IMR-90 (cell line): ENCODE measurements around the gene WDR62. TPM values are rescaled to one million over a fixed set of nuclear protein-coding genes. Genes with fewer than 3 reads are reported as not detected.
A peak's percentile ranks its signal among the peaks of the same experiment; 100 is the strongest.

Experiments used
- ATAC-seq: fragments of 200-7000 bp; cut with Tn5 transposase; 2 replicates; pipeline ENCODE4 v1.9.1; 2020; ENCODE audit warnings: low read depth, mild to moderate bottlenecking, moderate library complexity
- BruUV-seq: library from RNA; stranded (reverse); fragments of 400-500 nt; replicated peaks from 2 replicates; lab custom pipeline; 2021; lab: Mats Ljungman, UMichigan
- CTCF ChIA-PET: fragments of 300-600 bp; formaldehyde crosslinking; extraction: SDS; loops from one replicate; lab custom pipeline; 2021; ENCODE audit warnings: antibody characterized with exemption; lab: Yijun Ruan, JAX
- POLR2A ChIA-PET: fragments of 300-600 bp; sonication (Branson Sonifier 250); formaldehyde crosslinking; loops from one replicate; lab custom pipeline; 2022; ENCODE audit warnings: antibody characterized with exemption; ENCODE audit not compliant: unreplicated experiment; lab: Charles Lee
- DNase-seq: peaks from one replicate; pipeline ENCODE4 v3.0.0; 2013
- H2AFZ ChIP-seq: replicated peaks from 2 replicates; pipeline ENCODE3; 2013; ENCODE audit warnings: low read length, mild to moderate bottlenecking; ENCODE audit not compliant: poor library complexity
- H2AK5ac ChIP-seq: 2 replicates; pipeline ENCODE4 v1.6.1; 2013; ENCODE audit warnings: low read depth, low read length, inconsistent platforms
- H2AK9ac ChIP-seq: replicated peaks from 2 replicates; pipeline ENCODE3; 2013; ENCODE audit warnings: mild to moderate bottlenecking, low read depth, low read length, moderate library complexity; ENCODE audit not compliant: poor library complexity
- H2BK120ac ChIP-seq: 2 replicates; pipeline ENCODE4 v1.6.1; 2013; ENCODE audit warnings: low read depth, low read length, inconsistent platforms
- H2BK15ac ChIP-seq: 3 replicates; pipeline ENCODE4 v1.6.1; 2013; ENCODE audit warnings: low read depth, low read length, inconsistent platforms
- H2BK20ac ChIP-seq: 2 replicates; pipeline ENCODE4 v1.6.1; 2013; ENCODE audit warnings: low read depth, mild to moderate bottlenecking, inconsistent platforms, low read length, moderate library complexity
- H2BK5ac ChIP-seq: 2 replicates; pipeline ENCODE4 v1.6.1; 2013; ENCODE audit warnings: mild to moderate bottlenecking, low read depth, low read length, inconsistent platforms; ENCODE audit not compliant: poor library complexity, severe bottlenecking
- H3K14ac ChIP-seq: replicated peaks from 2 replicates; pipeline ENCODE4 v1.6.1; 2013; ENCODE audit warnings: low read depth, low read length, inconsistent platforms
- H3K18ac ChIP-seq: 2 replicates; pipeline ENCODE4 v1.6.1; 2013; ENCODE audit warnings: low read depth, low read length, control low read depth
- H3K23ac ChIP-seq: 2 replicates; pipeline ENCODE4 v1.6.1; 2013; ENCODE audit warnings: low read depth, low read length, inconsistent platforms
- H3K27ac ChIP-seq: 2 replicates; pipeline ENCODE4 v1.5.1; 2013; ENCODE audit warnings: mild to moderate bottlenecking, control low read depth, low read length; ENCODE audit not compliant: insufficient read depth
- H3K27me3 ChIP-seq: 2 replicates; pipeline ENCODE4 v1.6.1; 2013; ENCODE audit warnings: low read length; ENCODE audit not compliant: control insufficient read depth, insufficient read depth
- H3K36me3 ChIP-seq: 2 replicates; pipeline ENCODE4 v1.6.1; 2013; ENCODE audit warnings: low read length, mixed read lengths; ENCODE audit not compliant: control insufficient read depth, insufficient read depth
- H3K4ac ChIP-seq: 2 replicates; pipeline ENCODE4 v1.6.1; 2013; ENCODE audit warnings: low read depth, low read length, inconsistent platforms
- H3K4me1 ChIP-seq: 2 replicates; pipeline ENCODE4 v1.6.1; 2013; ENCODE audit warnings: low read length, mixed read lengths; ENCODE audit not compliant: control insufficient read depth, insufficient read depth
- H3K4me2 ChIP-seq: 2 replicates; pipeline ENCODE4 v1.6.1; 2013; ENCODE audit warnings: low read depth, mild to moderate bottlenecking, control low read depth, low read length, moderate library complexity
- H3K4me3 ChIP-seq: 2 replicates; pipeline ENCODE4 v1.5.1; 2013; ENCODE audit warnings: low read depth, mild to moderate bottlenecking, control low read depth, low read length, moderate library complexity; ENCODE audit not compliant: insufficient read depth
- H3K56ac ChIP-seq: 2 replicates; pipeline ENCODE4 v1.6.1; 2013; ENCODE audit warnings: low read length, inconsistent platforms; ENCODE audit not compliant: insufficient read depth; ENCODE audit errors: extremely low read depth
- H3K79me1 ChIP-seq, 2 experiments: 2 replicates each; pipeline ENCODE4 v1.6.1; 2013; ENCODE audit warnings: low read length in 2 of 2, inconsistent platforms in 1 of 2, low read depth in 1 of 2
- H3K9ac ChIP-seq: 2 replicates; pipeline ENCODE4 v1.6.1; 2013; ENCODE audit warnings: low read depth, low read length, control low read depth
- H3K9me1 ChIP-seq: 2 replicates; pipeline ENCODE4 v1.6.1; 2013; ENCODE audit warnings: low read length, inconsistent platforms; ENCODE audit not compliant: insufficient read depth
- H3K9me3 ChIP-seq: 2 replicates; pipeline ENCODE4 v1.6.1; 2013; ENCODE audit warnings: low read length; ENCODE audit not compliant: control insufficient read depth, insufficient read depth
- H4K20me1 ChIP-seq: 2 replicates; pipeline ENCODE4 v1.6.1; 2013; ENCODE audit warnings: low read length, inconsistent platforms; ENCODE audit not compliant: insufficient read depth
- H4K5ac ChIP-seq: 2 replicates; pipeline ENCODE4 v1.6.1; 2013; ENCODE audit warnings: mild to moderate bottlenecking, low read depth, low read length, control low read depth
- H4K8ac ChIP-seq, 2 experiments: 2 replicates each; pipeline ENCODE4 v1.6.1; 2013; ENCODE audit warnings: low read depth in 2 of 2, low read length in 2 of 2, control low read depth in 1 of 2, inconsistent platforms in 1 of 2
- H4K91ac ChIP-seq: 2 replicates; pipeline ENCODE4 v1.6.1; 2013; ENCODE audit warnings: low read depth, low read length, inconsistent platforms; ENCODE audit not compliant: insufficient read depth
- MXI1 ChIP-seq: IDR thresholded peaks from 2 replicates; pipeline ENCODE4 v1.6.1; 2012; ENCODE audit warnings: low read depth, mild to moderate bottlenecking, low read length, moderate library complexity, borderline replicate concordance
- NFE2L2 ChIP-seq: fragments of 150-350 bp; IDR thresholded peaks from 2 replicates; pipeline ENCODE4 v1.6.1; 2016; ENCODE audit warnings: low read depth, mild to moderate bottlenecking, low read length
- WGBS, 2 experiments: methylation state at CpG; one replicate each; pipeline versions ENCODE4 v1.1.5 to v1.1.7; 2013; ENCODE audit warnings: missing lambda C conversion rate in 2 of 2; ENCODE audit not compliant: insufficient read length in 1 of 2; ENCODE audit errors: extremely low coverage in 2 of 2; 5-methylcytosine and 5-hydroxymethylcytosine counted together
- dilution Hi-C: fragments of 300-500 bp; cut with HindIII; formaldehyde crosslinking; loops from one replicate; pipeline ENCODE4 v1.14.3; 2018; ENCODE audit warnings: low sequenced_read_pairs; ENCODE audit not compliant: unreplicated experiment
- in situ Hi-C: fragments of 300-500 bp; cut with MboI; formaldehyde crosslinking; loops from 3 replicates; pipeline ENCODE4 v1.14.3; 2019; ENCODE audit warnings: low sequenced_read_pairs, inconsistent platforms, mixed read lengths
- intact Hi-C: fragments of 100-400 bp; cut with micrococcal nuclease; formaldehyde crosslinking; loops from 2 replicates; pipeline ENCODE4 v1.10.0; 2022
- polyA plus RNA-seq, 3 experiments: library from polyadenylated mRNA; depleted of rRNA; stranded (reverse); fragments of >200 nt; gene quantifications; 2 replicates each; pipeline ENCODE4 v1.2.3, GENCODE V29; 2012; ENCODE audit warnings: low replicate concordance in 1 of 3
- total RNA-seq: library from RNA; depleted of rRNA; stranded (reverse); fragments of >200 nt; gene quantifications from 2 replicates; pipeline ENCODE4 v1.2.3, GENCODE V29; 2012

WDR62 gene
- total and polyA plus RNA-seq, 2 of the 4 experiments (the other 2 are of a cell fraction), result 4.5 to 7.0 TPM

DNA sequence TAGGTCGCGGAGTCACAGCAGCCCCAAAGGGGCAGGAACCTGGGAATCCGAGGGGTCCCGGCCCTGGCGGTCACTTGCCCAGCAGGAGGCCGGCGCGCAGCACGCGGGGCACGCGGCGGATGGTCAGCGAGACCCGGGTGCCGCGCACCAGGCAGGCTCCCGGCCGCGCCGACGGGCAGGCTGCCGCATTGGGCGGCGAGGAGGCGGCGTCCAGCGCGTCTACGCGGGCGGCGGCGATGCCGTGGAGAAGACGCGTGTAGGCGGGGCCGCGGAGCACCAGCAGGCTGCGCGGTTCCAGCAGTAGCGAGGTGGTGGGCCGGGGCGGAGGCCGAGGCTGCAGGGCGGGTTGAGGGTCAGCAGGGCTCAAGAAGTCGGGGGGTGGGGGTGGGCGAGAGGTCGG, 45.5 kb upstream of the WDR62 start:
- Histone ChIP-seq H2BK15ac (no peak overlapping the region), H2AK9ac (peak overlapping the region; percentile 46), H3K56ac (no peak overlapping the region), H3K79me1 (peaks cover 7 to 14% of the 10 kb centered on the region in 2 experiments; a peak in 3 of 4 replicates), H2AFZ (peak overlapping the region; percentile 85), H2BK5ac (no peak overlapping the region), H3K4me1 (peaks cover 7% of the 10 kb centered on the region; the same call in 1 of the 2 replicates), H3K18ac (no peak overlapping the region), H4K20me1 (peaks cover 2% of the 10 kb centered on the region), H3K36me3 (no peaks in the 10 kb centered on the region; the same call in 1 of the 2 replicates), H2AK5ac (no peak overlapping the region), H4K5ac (no peak overlapping the region), H2BK20ac (no peak overlapping the region), H3K23ac (no peak overlapping the region), H4K91ac (no peak overlapping the region), H3K4me2 (peak overlapping the region; percentile 61), H3K27ac (no peak overlapping the region; the same call in 1 of the 2 replicates), H3K9ac (peak overlapping the region; percentile 39; the same call in 1 of the 2 replicates), H3K9me3 (no peaks in the 10 kb centered on the region), H4K8ac (peak overlapping the region in 1 of 2 experiments; percentile 82; a peak in 1 of 4 replicates), H2BK120ac (no peak overlapping the region), H3K4ac (no peak overlapping the region), H3K4me3 (peak overlapping the region; percentile 24), H3K27me3 (no peaks in the 10 kb centered on the region), H3K14ac (no peak overlapping the region), H3K9me1 (peaks cover 7% of the 10 kb centered on the region)
- ChIA-PET CTCF (no interaction called here), POLR2A (interaction anchor here (0.6 kb wide), 1 partner anchor 411 kb away, joined by 4 read pairs; no protein-coding TSS in a partner anchor)
- 2% methylated on average over 40 of the region's 50 CpGs; no CpG with 5 or more reads in 1 of the 2 experiments for WGBS, 2 experiments
- intact Hi-C loops, result no loop called here
- dilution Hi-C loops, result no loop called here
- in situ Hi-C loops, result no loop called here
- peak; percentile 68 for ATAC-seq
- BruUV-seq, result no TSS peak
- TF ChIP-seq NFE2L2 (no peak), MXI1 (peak; percentile 56; the same call in 1 of the 2 replicates)
- DNase-seq, result peak; percentile 48
